CD4-positive, alpha-beta T cell treated with Interferon gamma for 1 hour (primary cell): Measurements from ENCODE around the gene NTRK3.

Experiments used
- DNase-seq: peaks from one replicate; pipeline ENCODE4 v3.0.0-alpha.2; 2020

NTRK3 gene

DNA sequence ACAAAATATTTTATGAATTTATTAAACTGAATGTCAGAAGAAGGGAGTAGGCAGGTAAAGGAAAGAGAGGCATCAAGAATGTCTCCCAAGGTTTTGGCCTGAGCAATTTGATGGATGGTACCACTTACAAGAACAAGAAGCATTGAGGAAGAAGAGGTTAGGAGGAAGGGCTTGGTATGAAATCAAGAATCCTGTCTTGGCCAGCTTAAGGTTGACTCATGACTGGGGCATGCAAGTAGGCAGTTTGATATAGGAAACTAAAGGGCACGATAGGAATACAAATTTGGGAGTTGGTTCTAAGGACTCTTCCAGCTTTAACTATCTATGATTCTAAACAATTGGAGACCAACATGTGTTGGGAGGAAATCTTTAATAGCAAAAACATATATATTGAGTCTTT, 79.1 kb downstream of the NTRK3 start:
- DNase-seq = no peak

DNA sequence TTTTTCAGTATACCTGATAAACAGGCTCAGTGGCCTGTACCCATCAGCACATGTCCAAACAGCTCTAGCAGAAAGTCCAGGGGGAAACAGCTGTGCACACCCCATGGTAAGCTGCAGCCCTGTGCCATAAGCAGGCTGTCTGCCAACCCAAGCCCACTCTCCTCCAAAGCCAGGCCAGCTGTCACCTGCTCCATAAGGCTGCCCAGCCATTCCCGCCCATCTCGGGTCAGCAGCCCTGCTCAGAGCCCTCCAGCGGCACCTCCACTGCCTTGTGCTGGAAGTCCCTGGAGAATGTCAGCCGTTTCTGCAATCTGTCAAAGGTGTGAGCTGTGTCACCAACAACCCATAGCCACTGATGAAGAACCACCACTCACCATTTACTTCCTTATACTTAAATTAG, 82.0 kb downstream of the NTRK3 start:
- no peak for DNase-seq

- no peak for DNase-seq
These were observed 90.2 kb downstream of the NTRK3 start for GRCh38 chr15:88166082-88166993.

- no peak for DNase-seq
These were observed 94.9 kb downstream of the NTRK3 start for GRCh38 chr15:88161636-88162035.

DNA sequence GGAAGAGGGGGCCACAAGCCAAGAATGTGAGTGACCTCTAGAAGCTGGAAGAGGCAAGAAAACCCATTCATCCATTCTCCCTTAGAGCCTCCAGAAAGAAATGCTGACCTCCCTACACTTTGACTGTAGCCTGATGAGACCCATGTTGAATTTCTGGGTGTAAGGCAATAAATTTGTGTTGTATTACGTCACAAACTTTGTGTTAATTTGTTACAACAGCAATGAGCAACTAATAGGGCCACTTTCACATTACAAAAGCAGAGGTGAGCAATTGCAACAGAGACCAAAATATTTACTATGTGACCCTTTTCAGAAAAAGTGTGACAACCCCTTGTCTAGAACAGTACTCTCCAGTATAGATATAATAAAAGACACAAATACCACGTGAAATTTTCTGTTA, 101.2 kb downstream of the NTRK3 start:
- no peak for DNase-seq

DNA sequence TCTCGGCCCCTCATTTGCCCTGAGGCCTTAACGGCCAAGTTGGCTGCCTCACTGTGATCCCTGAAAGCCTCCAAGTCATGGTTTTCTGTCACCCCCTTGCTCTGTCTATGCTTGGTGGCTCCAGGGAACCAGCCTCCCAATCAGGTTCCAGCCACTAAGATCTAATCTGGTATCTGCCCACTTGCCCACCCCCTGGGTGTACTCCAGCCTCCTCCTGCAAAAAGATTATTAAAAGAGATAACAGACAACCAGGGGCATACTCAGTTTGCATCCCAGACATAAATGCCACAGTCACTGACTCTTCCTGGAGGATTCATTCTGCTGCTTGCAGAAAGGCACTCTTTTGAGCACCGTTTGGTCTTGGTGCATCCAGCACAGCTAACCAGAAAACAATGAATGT, 103.9 kb downstream of the NTRK3 start:
- no peak for DNase-seq

DNA sequence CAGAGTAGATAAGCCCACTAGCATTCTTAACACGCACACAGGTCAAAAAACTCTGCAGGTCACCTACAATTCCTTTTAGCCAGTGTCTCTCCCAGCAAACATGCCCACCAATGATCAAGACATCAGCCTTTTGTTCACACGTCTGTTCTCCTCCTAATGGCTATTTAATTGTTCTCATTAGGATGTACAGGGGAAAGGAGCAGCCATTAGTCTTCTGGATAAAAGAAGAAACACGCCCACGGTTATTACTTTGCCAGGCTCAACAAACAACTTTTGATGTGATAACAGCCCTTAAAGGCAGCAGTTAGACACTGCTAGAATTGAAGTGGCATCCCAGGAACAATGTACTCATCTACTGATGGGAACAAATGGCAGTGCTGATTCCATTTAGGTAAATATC, 108.8 kb downstream of the NTRK3 start:
- DNase-seq = no peak

- no peak for DNase-seq
These were observed 111.5 kb downstream of the NTRK3 start for GRCh38 chr15:88144921-88145653.

GRCh38 chr15:88142121-88142520, 114.4 kb downstream of the NTRK3 start:
- no peak for DNase-seq

GRCh38 chr15:88141269-88141889, 115.2 kb downstream of the NTRK3 start:
- no peak for DNase-seq

GRCh38 chr15:88140398-88140797, 116.1 kb downstream of the NTRK3 start:
- no peak for DNase-seq

DNA sequence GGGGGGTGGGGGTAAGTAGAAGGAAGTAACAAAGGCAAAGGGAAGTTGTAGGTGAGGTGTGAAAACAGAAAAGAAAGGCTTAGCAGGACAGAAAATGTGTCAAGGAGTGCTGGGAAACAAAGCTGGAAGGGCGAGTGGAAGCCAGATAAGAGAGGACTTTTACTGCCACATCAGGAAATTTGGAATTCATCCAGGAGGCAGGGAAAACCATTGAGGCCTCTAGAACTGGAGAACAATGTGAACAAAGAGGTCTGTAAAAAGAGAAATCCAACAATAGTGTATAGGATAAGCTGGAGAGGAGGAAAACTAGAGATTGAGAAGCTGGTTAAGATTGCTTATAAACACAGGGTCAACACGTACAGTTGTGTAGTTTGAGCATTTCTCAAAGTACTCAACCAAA, 116.6 kb downstream of the NTRK3 start:
- no peak for DNase-seq

DNA sequence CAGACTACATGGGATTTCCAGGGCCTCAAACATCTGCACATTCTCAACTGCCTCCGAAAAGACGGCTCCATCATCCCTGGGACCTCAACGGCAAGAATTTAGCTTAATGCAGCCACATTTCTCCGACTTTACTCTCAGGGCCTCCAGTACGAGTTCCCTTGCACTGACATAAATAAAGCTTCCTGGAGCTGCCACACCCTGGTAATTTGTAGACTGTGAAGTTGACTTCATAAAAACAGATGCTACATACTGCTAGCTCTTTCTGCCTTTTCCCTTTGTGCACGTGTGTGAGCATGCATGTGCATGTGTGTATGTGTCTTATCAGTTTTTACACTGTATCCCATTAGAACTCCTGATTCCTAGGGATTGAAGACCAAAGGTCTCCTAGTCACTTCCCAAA, 122.7 kb downstream of the NTRK3 start:
- DNase-seq = no peak

DNA sequence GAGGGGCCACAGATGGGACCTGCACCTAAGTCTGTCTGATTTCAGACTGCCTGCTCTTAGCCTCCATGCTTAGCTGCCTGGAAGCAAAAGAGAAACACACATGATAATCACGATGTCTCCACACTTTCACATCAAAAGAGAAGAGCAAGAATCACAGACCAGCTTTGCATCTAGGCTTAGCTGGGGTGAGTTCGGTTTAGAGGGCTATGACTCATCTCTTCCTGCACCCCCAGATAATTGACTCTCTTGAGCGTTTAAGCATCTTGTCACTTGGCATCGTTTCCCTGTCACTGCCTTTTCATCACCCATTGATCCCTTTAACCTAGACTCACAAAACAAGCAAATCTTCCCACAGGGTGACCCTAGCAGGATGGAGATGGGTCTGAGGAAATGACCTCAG, 124.0 kb downstream of the NTRK3 start:
- no peak for DNase-seq

- DNase-seq = no peak
These were observed 124.6 kb downstream of the NTRK3 start for GRCh38 chr15:88131937-88132336.

DNA sequence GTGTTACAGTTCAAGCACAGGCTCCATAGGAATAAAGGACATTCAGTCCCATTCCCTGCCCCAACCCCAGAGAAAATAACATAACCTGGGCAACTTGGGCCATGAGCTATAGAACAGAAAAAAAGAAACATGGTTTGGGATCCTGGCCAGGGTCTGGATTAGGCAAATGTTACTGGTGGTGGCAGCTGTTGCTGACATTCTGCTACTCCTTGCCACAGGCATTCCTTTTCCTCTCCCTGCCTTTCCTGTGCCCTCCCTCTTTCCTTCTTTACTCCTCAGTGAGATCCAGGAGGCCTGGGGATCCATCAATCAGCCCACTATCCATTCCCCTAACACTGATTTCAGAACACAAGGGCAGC, 129.1 kb downstream of the NTRK3 start:
- no peak for DNase-seq

DNA sequence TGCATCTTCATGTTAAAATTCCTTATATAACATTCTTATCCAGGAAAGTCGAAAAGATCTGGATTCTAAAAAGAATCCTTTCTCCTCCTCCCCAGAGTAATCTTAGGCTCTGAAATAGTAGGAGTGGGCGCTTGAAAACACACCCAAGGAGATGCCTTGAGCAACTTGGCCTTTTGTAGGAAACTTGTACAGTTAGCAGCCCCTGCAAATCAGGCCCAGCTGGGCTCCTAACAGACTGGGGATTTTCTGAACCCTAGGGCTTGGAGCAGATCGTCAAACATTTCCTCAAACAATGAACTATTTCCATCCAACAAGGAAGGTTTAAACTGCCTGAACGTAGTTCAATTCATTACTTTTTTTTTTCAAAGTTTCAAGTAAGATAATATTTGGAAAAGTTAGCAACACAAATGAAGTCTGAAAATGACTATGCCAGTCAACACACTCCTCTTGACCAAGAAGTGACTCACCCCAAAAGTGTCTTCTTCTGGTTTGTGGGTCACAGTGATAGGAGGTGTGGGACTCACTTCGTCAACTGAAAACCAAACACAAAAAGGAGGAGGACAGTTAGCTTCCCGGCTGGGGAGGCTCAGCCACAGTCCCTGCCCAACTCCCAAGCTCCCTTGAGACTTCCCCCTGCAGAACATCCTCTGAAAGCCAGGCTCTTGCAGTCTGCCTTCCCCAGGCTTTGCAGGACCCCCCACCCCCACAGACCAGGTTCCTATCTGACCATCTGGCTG, 129.7 kb downstream of the NTRK3 start:
- no peak for DNase-seq

- no peak for DNase-seq
These were observed 131.0 kb downstream of the NTRK3 start for GRCh38 chr15:88125576-88125975.

GRCh38 chr15:88124199-88124598, 132.3 kb downstream of the NTRK3 start:
- DNase-seq = no peak

- DNase-seq = no peak
These were observed 134.5 kb downstream of the NTRK3 start for GRCh38 chr15:88121968-88122530.

GRCh38 chr15:88120026-88120425, 136.5 kb downstream of the NTRK3 start:
- DNase-seq = no peak

DNA sequence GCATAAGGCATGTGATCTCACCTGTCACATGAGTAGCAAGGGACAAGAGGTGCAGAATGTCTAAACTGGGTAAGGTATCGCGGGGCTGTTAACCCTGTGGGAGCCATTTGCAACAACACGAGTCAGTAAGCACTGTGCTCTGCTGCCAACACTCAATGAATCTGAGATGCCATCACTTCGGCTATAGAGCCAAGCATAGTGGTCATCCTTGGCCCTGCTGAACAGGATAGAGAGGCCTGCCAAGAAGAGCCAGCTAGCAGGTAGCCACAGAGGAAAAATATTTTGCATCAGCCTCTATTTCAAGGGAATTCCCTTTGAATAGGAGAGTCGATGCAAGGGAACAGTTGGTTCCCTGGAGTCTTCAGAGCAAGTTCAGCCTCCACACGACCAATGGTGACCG, 137.8 kb downstream of the NTRK3 start:
- no peak for DNase-seq

DNA sequence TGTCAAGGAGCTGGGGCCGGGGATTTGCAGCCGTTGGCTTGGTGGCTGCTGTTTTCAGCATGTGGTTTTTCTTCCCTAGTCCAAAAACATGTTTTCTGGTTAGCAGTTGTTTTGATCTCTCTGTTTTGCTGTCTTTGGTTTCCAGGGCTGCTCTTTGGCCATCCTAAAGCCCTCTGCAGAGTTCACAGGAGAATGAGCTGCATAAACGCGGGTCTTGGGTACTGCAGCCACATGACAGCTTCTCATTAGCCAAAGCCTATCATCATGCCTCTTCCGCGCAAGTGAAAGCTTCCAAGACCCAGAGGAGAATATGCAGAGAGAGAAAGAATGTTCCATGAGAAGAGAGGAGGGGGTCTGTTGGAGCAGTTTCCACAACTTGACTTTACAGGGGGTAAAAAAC, 138.5 kb downstream of the NTRK3 start:
- DNase-seq = no peak
